ENCODE measurements around the gene USP37. TPM values are rescaled to one million over a fixed set of nuclear protein-coding genes. Genes with fewer than 3 reads are reported as not detected.

Gene USP37
- total RNA-seq, 1 experiment from 2014 or later: 11.6 TPM

GRCh38 chr2:218485986-218486667 lies 82.0 kb downstream of the USP37 start:
- no peaks in the 10 kb centered on the region for H3K27me3 ChIP-seq (ENCODE audit: low read length)
- POLR2A ChIA-PET (ENCODE audit: unreplicated experiment): no interaction called here
- H3K4me2 ChIP-seq (ENCODE audit: low read length): no peak overlapping the region
- intact Hi-C loops (cut with micrococcal nuclease): no loop called here
- H3K9me2 ChIP-seq (replicated peaks; ENCODE audit: low read length): no peaks in the 10 kb centered on the region
- ATAC-seq: no peak
- CTCF ChIA-PET: no interaction called here
- TF ChIP-seq EZH2phosphoT487 (IDR thresholded peaks at IDR 0.05; ENCODE audit: borderline replicate concordance, low read length): no peak
- no peak overlapping the region for H3K4me3 ChIP-seq (ENCODE audit: low read length)
- H3K36me3 ChIP-seq (ENCODE audit: low read depth, low read length): peaks cover 17% of the 10 kb centered on the region; the same call in 1 of the 2 replicates
- no peak overlapping the region for H3K27ac ChIP-seq (ENCODE audit: low read length)
- no peaks in the 10 kb centered on the region for H3K9me3 ChIP-seq (ENCODE audit: low read length)
- BruUV-seq (replicated peaks): no TSS peak
- no peak overlapping the region for H3K9ac ChIP-seq (ENCODE audit: low read length)
- no peaks in the 10 kb centered on the region for H3K4me1 ChIP-seq (ENCODE audit: insufficient read depth, low read length)
- no peaks in the 10 kb centered on the region for H3K79me2 ChIP-seq (ENCODE audit: low read length)
- no peaks in the 10 kb centered on the region for H4K20me1 ChIP-seq (ENCODE audit: low read length)
- DNase-seq: no peak
- H2AFZ ChIP-seq (ENCODE audit: low read length): no peak overlapping the region
- H3F3A ChIP-seq (ENCODE audit: low read length, unreplicated experiment): no peaks in the 10 kb centered on the region

DNA sequence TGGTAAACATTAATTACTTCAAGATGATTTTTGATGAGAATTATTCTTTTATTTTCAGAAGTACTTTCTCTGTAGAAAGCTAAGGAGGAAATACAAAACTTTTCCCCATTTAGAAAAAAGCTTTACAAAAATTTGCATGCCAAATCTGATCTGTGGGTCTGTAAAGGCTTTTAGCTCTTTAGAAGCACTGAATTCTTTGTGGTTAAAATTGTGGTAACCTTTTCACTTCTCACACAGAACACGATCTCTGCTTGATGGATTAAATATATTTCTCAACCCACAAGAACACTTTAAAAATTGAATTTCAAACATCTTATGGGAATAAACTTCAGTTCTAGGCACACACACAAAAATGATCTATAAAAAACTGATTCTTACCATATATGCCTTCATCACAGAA lies 85.5 kb downstream of the USP37 start:
- Histone ChIP-seq H3K4me3 (ENCODE audit: low read length) (no peak overlapping the region), H3K36me3 (ENCODE audit: low read depth, low read length) (peaks cover 22% of the 10 kb centered on the region; the same call in 1 of the 2 replicates), H3K9me3 (ENCODE audit: low read length) (no peaks in the 10 kb centered on the region), H3K27ac (ENCODE audit: low read length) (no peak overlapping the region), H3K9ac (ENCODE audit: low read length) (no peak overlapping the region), H4K20me1 (ENCODE audit: low read length) (no peaks in the 10 kb centered on the region), H3K4me1 (ENCODE audit: insufficient read depth, low read length) (no peaks in the 10 kb centered on the region), H3K27me3 (ENCODE audit: low read length) (no peaks in the 10 kb centered on the region), H3F3A (ENCODE audit: low read length, unreplicated experiment) (no peaks in the 10 kb centered on the region), H2AFZ (ENCODE audit: low read length) (no peak overlapping the region), H3K79me2 (ENCODE audit: low read length) (no peaks in the 10 kb centered on the region), H3K4me2 (ENCODE audit: low read length) (no peak overlapping the region), H3K9me2 (replicated peaks; ENCODE audit: low read length) (no peaks in the 10 kb centered on the region)
- BruUV-seq (replicated peaks): no TSS peak
- TF ChIP-seq, protein P1, sequence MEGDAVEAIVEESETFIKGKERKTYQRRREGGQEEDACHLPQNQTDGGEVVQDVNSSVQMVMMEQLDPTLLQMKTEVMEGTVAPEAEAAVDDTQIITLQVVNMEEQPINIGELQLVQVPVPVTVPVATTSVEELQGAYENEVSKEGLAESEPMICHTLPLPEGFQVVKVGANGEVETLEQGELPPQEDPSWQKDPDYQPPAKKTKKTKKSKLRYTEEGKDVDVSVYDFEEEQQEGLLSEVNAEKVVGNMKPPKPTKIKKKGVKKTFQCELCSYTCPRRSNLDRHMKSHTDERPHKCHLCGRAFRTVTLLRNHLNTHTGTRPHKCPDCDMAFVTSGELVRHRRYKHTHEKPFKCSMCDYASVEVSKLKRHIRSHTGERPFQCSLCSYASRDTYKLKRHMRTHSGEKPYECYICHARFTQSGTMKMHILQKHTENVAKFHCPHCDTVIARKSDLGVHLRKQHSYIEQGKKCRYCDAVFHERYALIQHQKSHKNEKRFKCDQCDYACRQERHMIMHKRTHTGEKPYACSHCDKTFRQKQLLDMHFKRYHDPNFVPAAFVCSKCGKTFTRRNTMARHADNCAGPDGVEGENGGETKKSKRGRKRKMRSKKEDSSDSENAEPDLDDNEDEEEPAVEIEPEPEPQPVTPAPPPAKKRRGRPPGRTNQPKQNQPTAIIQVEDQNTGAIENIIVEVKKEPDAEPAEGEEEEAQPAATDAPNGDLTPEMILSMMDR (conservative IDR thresholded peaks at IDR 0.05; ENCODE audit: low read depth, low read length): no peak
- no peak for TF ChIP-seq EZH2phosphoT487 (IDR thresholded peaks at IDR 0.05; ENCODE audit: borderline replicate concordance, low read length)
- TF ChIP-seq EZH2 (IDR thresholded peaks at IDR 0.05; ENCODE audit: low read length, unreplicated experiment): no peak
- ATAC-seq (no peak), DNase-seq (no peak)
- ChIA-PET POLR2A (ENCODE audit: unreplicated experiment) (no interaction called here), CTCF (no interaction called here)
- intact Hi-C loops (cut with micrococcal nuclease): no loop called here

DNA sequence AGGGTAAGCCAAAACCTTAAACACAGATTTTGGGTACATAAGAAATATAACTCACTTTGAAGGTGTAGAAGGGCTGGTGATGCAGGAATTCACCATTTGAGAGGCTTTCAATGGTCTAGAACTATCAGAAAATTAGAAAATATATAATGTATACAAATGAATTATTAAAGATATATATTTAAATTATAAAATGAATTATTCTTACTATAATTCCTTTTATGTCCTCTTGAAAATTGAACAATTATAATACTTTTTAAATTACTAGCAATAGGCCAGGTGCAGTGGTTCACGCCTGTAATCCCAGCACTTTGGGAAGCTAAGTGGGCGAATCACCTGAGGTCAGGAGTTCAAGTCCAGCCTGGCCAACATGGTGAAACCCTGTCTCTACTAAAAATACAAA lies 88.6 kb downstream of the USP37 start:
- Histone ChIP-seq H3K4me1 (ENCODE audit: insufficient read depth, low read length) (no peaks in the 10 kb centered on the region), H2AFZ (ENCODE audit: low read length) (no peak overlapping the region), H3K4me2 (ENCODE audit: low read length) (no peak overlapping the region), H3K9me3 (ENCODE audit: low read length) (no peaks in the 10 kb centered on the region), H4K20me1 (ENCODE audit: low read length) (no peaks in the 10 kb centered on the region), H3K79me2 (ENCODE audit: low read length) (no peaks in the 10 kb centered on the region), H3K9ac (ENCODE audit: low read length) (no peak overlapping the region), H3K27me3 (ENCODE audit: low read length) (no peaks in the 10 kb centered on the region), H3K27ac (ENCODE audit: low read length) (no peak overlapping the region), H3K36me3 (ENCODE audit: low read depth, low read length) (peaks cover 14% of the 10 kb centered on the region; the same call in 1 of the 2 replicates), H3F3A (ENCODE audit: low read length, unreplicated experiment) (no peaks in the 10 kb centered on the region), H3K4me3 (ENCODE audit: low read length) (no peak overlapping the region), H3K9me2 (replicated peaks; ENCODE audit: low read length) (no peaks in the 10 kb centered on the region)
- POLR2A ChIA-PET (ENCODE audit: unreplicated experiment): no interaction called here
- intact Hi-C loops (cut with micrococcal nuclease): no loop called here
- no TSS peak for BruUV-seq (replicated peaks)
- no peak for DNase-seq
- CTCF ChIA-PET: no interaction called here
- no peak for TF ChIP-seq EZH2phosphoT487 (IDR thresholded peaks at IDR 0.05; ENCODE audit: borderline replicate concordance, low read length)
- no peak for TF ChIP-seq EZH2 (IDR thresholded peaks at IDR 0.05; ENCODE audit: low read length, unreplicated experiment)
- TF ChIP-seq, protein P1 (conservative IDR thresholded peaks at IDR 0.05; ENCODE audit: low read depth, low read length): no peak
- no peak for ATAC-seq
